Mammary epithelial cell (primary cell): ENCODE data around the gene CNTD1.

ENCODE experiments used
- EZH2 ChIP-seq: IDR thresholded peaks from 2 replicates; pipeline ENCODE4 v1.6.1; 2012; ENCODE audit warnings: low read length, inconsistent platforms, borderline replicate concordance
- TF ChIP-seq, protein P1 (sequence below), 2 donors: IDR thresholded peaks in 1 of 2; conservative IDR thresholded peaks in 1 of 2; 2 replicates each; pipeline ENCODE4 v1.5.1; 2011 to 2012; ENCODE audit warnings: inconsistent platforms in 2 of 2, low read length in 2 of 2, mild to moderate bottlenecking in 2 of 2, control low read depth in 1 of 2, low read depth in 1 of 2; ENCODE audit not compliant: insufficient read depth in 1 of 2; ENCODE audit errors: extremely low read depth in 1 of 2

DNA sequence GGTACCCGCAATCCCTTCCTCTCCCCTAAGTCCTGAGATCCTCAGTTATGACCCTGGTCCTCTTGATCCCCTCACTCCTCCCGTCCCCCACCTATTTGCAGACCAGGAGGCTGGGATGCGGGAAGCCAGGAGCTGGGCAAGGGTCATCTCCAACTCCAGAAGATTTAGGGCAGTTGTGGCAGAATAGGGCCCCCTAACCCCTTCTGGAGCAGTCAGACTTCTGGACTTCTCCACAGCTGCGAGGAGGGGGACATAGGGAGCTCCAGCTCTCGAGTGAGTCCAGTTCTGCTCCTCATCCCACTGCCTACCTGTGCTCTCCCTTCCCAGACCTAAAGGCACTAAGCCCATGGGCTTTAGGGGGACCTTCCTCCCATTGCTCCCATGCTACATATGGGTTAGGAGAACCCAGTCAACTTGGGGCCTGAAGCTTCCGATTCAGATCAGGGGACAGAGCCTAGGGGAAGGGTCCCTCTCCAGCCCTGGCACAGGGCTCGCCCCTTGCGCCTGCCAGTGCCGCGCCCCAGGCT, 17.0 kb upstream of the CNTD1 start:
- TF ChIP-seq, protein P1, sequence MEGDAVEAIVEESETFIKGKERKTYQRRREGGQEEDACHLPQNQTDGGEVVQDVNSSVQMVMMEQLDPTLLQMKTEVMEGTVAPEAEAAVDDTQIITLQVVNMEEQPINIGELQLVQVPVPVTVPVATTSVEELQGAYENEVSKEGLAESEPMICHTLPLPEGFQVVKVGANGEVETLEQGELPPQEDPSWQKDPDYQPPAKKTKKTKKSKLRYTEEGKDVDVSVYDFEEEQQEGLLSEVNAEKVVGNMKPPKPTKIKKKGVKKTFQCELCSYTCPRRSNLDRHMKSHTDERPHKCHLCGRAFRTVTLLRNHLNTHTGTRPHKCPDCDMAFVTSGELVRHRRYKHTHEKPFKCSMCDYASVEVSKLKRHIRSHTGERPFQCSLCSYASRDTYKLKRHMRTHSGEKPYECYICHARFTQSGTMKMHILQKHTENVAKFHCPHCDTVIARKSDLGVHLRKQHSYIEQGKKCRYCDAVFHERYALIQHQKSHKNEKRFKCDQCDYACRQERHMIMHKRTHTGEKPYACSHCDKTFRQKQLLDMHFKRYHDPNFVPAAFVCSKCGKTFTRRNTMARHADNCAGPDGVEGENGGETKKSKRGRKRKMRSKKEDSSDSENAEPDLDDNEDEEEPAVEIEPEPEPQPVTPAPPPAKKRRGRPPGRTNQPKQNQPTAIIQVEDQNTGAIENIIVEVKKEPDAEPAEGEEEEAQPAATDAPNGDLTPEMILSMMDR (conservative IDR thresholded peaks at IDR 0.05 in 1 of 2, IDR thresholded peaks at IDR 0.05 in 1 of 2; ENCODE audit: extremely low read depth in 1 of 2, insufficient read depth in 1 of 2, low read depth in 1 of 2, low read length in 2 of 2), result no peak
- TF ChIP-seq EZH2, result no peak
